Transverse colon (tissue), 4 donors: ENCODE measurements around the gene ANKLE2. TPM values are rescaled to one million over a fixed set of nuclear protein-coding genes. Genes with fewer than 3 reads are reported as not detected.

ENCODE experiments used
- DNase-seq: peaks from one replicate; pipeline ENCODE4 v3.0.0-alpha.2; 2019
- H3K27ac ChIP-seq, 4 donors: fragments of 200-600 bp; sonication (generic); 2 replicates each; pipeline ENCODE4 v1.5.1; 2016 to 2018; ENCODE audit warnings: inconsistent platforms in 4 of 4
- H3K27me3 ChIP-seq: fragments of 200-600 bp; sonication (generic); 2 replicates; pipeline ENCODE4 v1.5.1; 2017; ENCODE audit warnings: inconsistent platforms
- H3K36me3 ChIP-seq, 4 donors: fragments of 200-600 bp; sonication (generic); 2 replicates each; pipeline ENCODE4 v1.5.1; 2017 to 2019; ENCODE audit warnings: inconsistent platforms in 4 of 4
- H3K4me1 ChIP-seq, 4 donors: fragments of 200-600 bp; sonication (generic); 2 replicates each; pipeline ENCODE4 v1.5.1; 2017 to 2020; ENCODE audit warnings: inconsistent platforms in 4 of 4
- H3K4me3 ChIP-seq, 4 donors: fragments of 200-600 bp; sonication (generic); 1 replicate in 1 of 4; 2 replicates in 3 of 4; pipeline versions ENCODE4 v1.5.1 to v1.6.1; 2017 to 2019; ENCODE audit warnings: inconsistent platforms in 4 of 4
- H3K9me3 ChIP-seq, 2 donors: fragments of 200-600 bp; sonication (generic); 2 replicates each; pipeline ENCODE4 v1.5.1; 2017 to 2019; ENCODE audit warnings: inconsistent platforms in 2 of 2
- CTCF ChIP-seq, 5 experiments: fragments of 200-600 bp in 3 of 5; fragments of 450-650 bp in 2 of 5; sonication (generic) in 3 of 5; IDR thresholded peaks; 1 replicate in 2 of 5; 2 replicates in 3 of 5; pipeline ENCODE4 v1.5.1; 2016 to 2017; ENCODE audit warnings: antibody characterized with exemption in 5 of 5, inconsistent platforms in 3 of 5, mild to moderate bottlenecking in 2 of 5, moderate library complexity in 1 of 5
- EP300 ChIP-seq: sonication (generic); formaldehyde crosslinking; IDR thresholded peaks from one replicate; pipeline ENCODE4 v1.6.1; 2017; ENCODE audit warnings: antibody characterized with exemption, low read depth
- POLR2A ChIP-seq: fragments of 450-650 bp; IDR thresholded peaks from one replicate; pipeline ENCODE4 v1.6.1; 2016; ENCODE audit warnings: antibody characterized with exemption, mild to moderate bottlenecking, moderate library complexity
- POLR2AphosphoS5 ChIP-seq, 3 donors: sonication (generic); formaldehyde crosslinking; IDR thresholded peaks; one replicate each; pipeline ENCODE4 v1.6.1; 2016; ENCODE audit warnings: antibody characterized with exemption in 3 of 3
- WGBS, 2 donors: methylation state at CpG; one replicate each; pipeline ENCODE4 v1.1.5; 2018; ENCODE audit warnings: low coverage in 1 of 2; 5-methylcytosine and 5-hydroxymethylcytosine counted together
- in situ Hi-C, 4 donors: fragments of 200-750 bp; cut with MboI; loops; one replicate each; pipeline versions ENCODE4 v1.15.0 to v1.15.1; 2017; ENCODE audit warnings: low sequenced_read_pairs in 3 of 4, low pct_ligation_motif_present in 1 of 4, low pct_unique_long_range_greater_than_20kb in 1 of 4
- intact Hi-C: fragments of 100-400 bp; cut with DNase I; formaldehyde crosslinking; loops from one replicate; pipeline ENCODE4 v1.15.1; 2023; ENCODE audit warnings: low total_unique reads
- total RNA-seq, 4 donors: library from RNA; depleted of rRNA; stranded (reverse); fragments of >200 nt; gene quantifications; one replicate each; pipeline ENCODE4 v1.1.0, GENCODE V29; 2016

Gene ANKLE2
- total RNA-seq, 4 donors from 2014 or later = 46.0 to 146 (median 88.6) TPM

GRCh38 chr12:132741620-132742019, 20.0 kb downstream of the ANKLE2 start:
- WGBS, 2 donors = 87 to 91% methylated on average over 8 of the region's 8 CpGs
- TF ChIP-seq EP300 = no peak
- no peak for TF ChIP-seq POLR2A
- in situ Hi-C loops (no loop called here), intact Hi-C loops (no loop called here)
- Histone ChIP-seq H3K9me3 (no peaks in the 10 kb centered on the region), H3K27me3 (no peaks in the 10 kb centered on the region), H3K27ac (no peak overlapping the region), H3K4me1 (no peaks in the 10 kb centered on the region), H3K4me3 (no peak overlapping the region), H3K36me3 (peaks cover 0 to 63% (median 29%) of the 10 kb centered on the region in 4 donors)
- no peak for DNase-seq

GRCh38 chr12:132740652-132741051, 21.0 kb downstream of the ANKLE2 start:
- Histone ChIP-seq H3K9me3 (no peaks in the 10 kb centered on the region), H3K27ac (no peak overlapping the region), H3K36me3 (peaks cover 0 to 66% (median 31%) of the 10 kb centered on the region in 4 donors), H3K27me3 (no peaks in the 10 kb centered on the region), H3K4me1 (no peaks in the 10 kb centered on the region), H3K4me3 (no peak overlapping the region)
- TF ChIP-seq POLR2A (no peak), EP300 (no peak), CTCF (IDR thresholded peaks at IDR 0.05) (no peak), POLR2AphosphoS5 (IDR thresholded peaks at IDR 0.05) (no peak)
- 80 to 91% methylated on average over 1 to 11 of the region's 11 CpGs for WGBS, 2 donors
- in situ Hi-C loops (no loop called here), intact Hi-C loops (no loop called here)
- DNase-seq = no peak

- Histone ChIP-seq H3K4me3 (no peak overlapping the region), H3K36me3 (peaks cover 0 to 66% (median 31%) of the 10 kb centered on the region in 4 donors), H3K27me3 (no peaks in the 10 kb centered on the region), H3K9me3 (no peaks in the 10 kb centered on the region), H3K4me1 (no peaks in the 10 kb centered on the region), H3K27ac (no peak overlapping the region)
- WGBS, 2 donors = 92 to 96% methylated on average over 6 of the region's 6 CpGs
- no peak for DNase-seq
- in situ Hi-C loops (no loop called here), intact Hi-C loops (no loop called here)
- TF ChIP-seq CTCF (IDR thresholded peaks at IDR 0.05) (no peak), EP300 (no peak), POLR2A (no peak), POLR2AphosphoS5 (IDR thresholded peaks at IDR 0.05) (no peak)
Measured at GRCh38 chr12:132740313-132740646, 21.4 kb downstream of the ANKLE2 start.

GRCh38 chr12:132739600-132740312, 21.9 kb downstream of the ANKLE2 start:
- H3K36me3 ChIP-seq = peaks cover 0 to 66% (median 32%) of the 10 kb centered on the region in 4 donors
- no peak for DNase-seq

More at GRCh38 chr12:132739600-132740312, 21.9 kb downstream of the ANKLE2 start:
- no peak for TF ChIP-seq POLR2AphosphoS5 (IDR thresholded peaks at IDR 0.05)
- no peak for TF ChIP-seq POLR2A
- no peak for TF ChIP-seq EP300
- TF ChIP-seq CTCF (IDR thresholded peaks at IDR 0.05) = no peak
- Histone ChIP-seq H3K9me3 (no peaks in the 10 kb centered on the region), H3K27ac (no peak overlapping the region), H3K27me3 (no peaks in the 10 kb centered on the region), H3K4me1 (no peaks in the 10 kb centered on the region), H3K4me3 (no peak overlapping the region)
- 80 to 90% methylated on average over 1 to 19 of the region's 19 CpGs for WGBS, 2 donors
- in situ Hi-C loops (no loop called here), intact Hi-C loops (no loop called here)
